ENCODE data around the gene PIK3CD.

DNA sequence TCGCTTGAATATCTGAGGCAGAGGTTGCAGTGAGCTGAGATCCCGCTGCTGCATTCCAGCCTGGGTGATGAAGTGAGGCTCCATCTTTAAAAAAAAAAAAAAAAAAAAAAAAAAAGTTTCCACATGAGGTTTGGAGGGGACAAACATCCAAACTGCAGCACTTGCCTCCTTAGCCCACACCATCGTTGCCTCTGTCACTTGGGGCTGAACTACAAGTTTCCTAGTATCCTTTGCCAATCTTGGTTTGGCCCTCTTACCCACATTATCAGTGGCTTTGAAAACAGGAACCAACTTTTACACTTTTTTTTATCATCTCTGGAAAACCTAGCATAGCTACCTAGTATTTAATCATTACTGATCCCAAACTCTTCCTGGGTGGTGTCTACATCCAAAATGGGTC lies 113.0 kb downstream of the PIK3CD start:
- no peak for TF ChIP-seq POLR2A (IDR thresholded peaks at IDR 0.05; ENCODE audit: low read depth, low read length)
- no peak for TF ChIP-seq POLR2AphosphoS5 (IDR thresholded peaks at IDR 0.05; ENCODE audit: low read depth, low read length)
- no peak for TF ChIP-seq TAF1 (IDR thresholded peaks at IDR 0.05; ENCODE audit: borderline replicate concordance, low read depth, low read length)

All from GM12892 (cell line).